HepG2 (cell line): Measurements from ENCODE around the gene ESPNL. TPM values are rescaled to one million over a fixed set of nuclear protein-coding genes. Genes with fewer than 3 reads are reported as not detected.

Experiments
- ATAC-seq: fragments of 200-7000 bp; cut with Tn5 transposase; 3 replicates; pipeline ENCODE4 v1.9.1; 2020; ENCODE audit warnings: mild to moderate bottlenecking, moderate library complexity
- BruUV-seq: library from RNA; stranded (reverse); fragments of 400-500 nt; replicated peaks from 2 replicates; lab custom pipeline; 2021; lab: Mats Ljungman, UMichigan
- CTCF ChIA-PET: fragments of 300-600 bp; formaldehyde crosslinking; extraction: SDS; loops from one replicate; lab custom pipeline; 2021; ENCODE audit warnings: low total read pairs, inconsistent platforms, low intra/inter-chr PET ratio; lab: Yijun Ruan, JAX
- POLR2A ChIA-PET: fragments of 350-600 bp; sonication (Branson Sonifier 250); formaldehyde crosslinking; loops from one replicate; lab custom pipeline; 2020; ENCODE audit warnings: antibody characterized with exemption, inconsistent platforms; lab: Yijun Ruan, JAX
- DNase-seq: peaks from one replicate; pipeline ENCODE4 v3.0.0-alpha.2; 2015; ENCODE audit warnings: low spot score
- FAIRE-seq: peaks from 3 replicates; lab custom pipeline; 2011; peaks lifted over from hg19 to GRCh38; lab: Jason Lieb, UNC
- H2AFZ ChIP-seq: one replicate; pipeline ENCODE4 v1.6.1; 2011; ENCODE audit warnings: low read length, inconsistent platforms
- H3K27ac ChIP-seq: fragments of 300-600 bp; 3 replicates; pipeline ENCODE4 v1.8.0; 2011; ENCODE audit warnings: mixed run types, mild to moderate bottlenecking, mixed read lengths, low read length, inconsistent platforms; ENCODE audit not compliant: insufficient read depth; ENCODE audit errors: extremely low read length
- H3K27me3 ChIP-seq, 2 experiments: fragments of 200-600 bp in 1 of 2; 2 replicates in 1 of 2; 3 replicates in 1 of 2; pipeline versions ENCODE4 v1.6.0 to v1.8.0; 2011; ENCODE audit warnings: low read length in 2 of 2, mild to moderate bottlenecking in 2 of 2, moderate library complexity in 2 of 2, inconsistent platforms in 1 of 2; ENCODE audit not compliant: insufficient read depth in 2 of 2, control insufficient read depth in 1 of 2
- H3K36me3 ChIP-seq, 2 experiments: fragments of 200-600 bp in 1 of 2; replicated peaks in 1 of 2; 2 replicates in 1 of 2; 3 replicates in 1 of 2; pipeline versions ENCODE4 v1.5.1 to v1.8.0; 2011; ENCODE audit warnings: low read length in 2 of 2, inconsistent platforms in 1 of 2; ENCODE audit not compliant: insufficient read depth in 2 of 2, control insufficient read depth in 1 of 2
- H3K4me1 ChIP-seq: 2 replicates; pipeline ENCODE4 v1.5.1; 2012; ENCODE audit warnings: low read length, inconsistent platforms; ENCODE audit not compliant: insufficient read depth
- H3K4me2 ChIP-seq: 2 replicates; pipeline ENCODE4 v1.6.0; 2011; ENCODE audit warnings: low read depth, low read length, inconsistent platforms
- H3K4me3 ChIP-seq, 3 experiments: fragments of 200-600 bp in 1 of 3; sonication (generic), shearing (Covaris generic) in 1 of 3; replicated peaks in 1 of 3; 2 replicates each; pipeline ENCODE4 v1.5.1; 2011 to 2016; ENCODE audit warnings: low read length in 3 of 3, inconsistent platforms in 2 of 3, low read depth in 2 of 3, mild to moderate bottlenecking in 2 of 3, control low read depth in 1 of 3, mixed read lengths in 1 of 3; ENCODE audit not compliant: insufficient read depth in 1 of 3
- H3K79me2 ChIP-seq: one replicate; pipeline ENCODE4 v1.6.1; 2011; ENCODE audit warnings: low read length, inconsistent platforms; ENCODE audit not compliant: insufficient read depth
- H3K9ac ChIP-seq: 2 replicates; pipeline ENCODE4 v1.6.0; 2011; ENCODE audit warnings: mild to moderate bottlenecking, low read depth, low read length, inconsistent platforms; ENCODE audit not compliant: insufficient read depth
- H3K9me3 ChIP-seq: 2 replicates; pipeline ENCODE4 v1.5.1; 2012; ENCODE audit warnings: mild to moderate bottlenecking, low read length
- H4K20me1 ChIP-seq: 2 replicates; pipeline ENCODE4 v1.6.0; 2011; ENCODE audit warnings: inconsistent platforms, mild to moderate bottlenecking, low read length, moderate library complexity; ENCODE audit not compliant: insufficient read depth
- SETDB1 ChIP-seq: sonication (generic); formaldehyde crosslinking; IDR thresholded peaks from 2 replicates; pipeline ENCODE4 v1.5.1; 2020; ENCODE audit warnings: missing genetic modification reagents, mild to moderate bottlenecking, borderline replicate concordance
- ZNF776 ChIP-seq: sonication (generic); formaldehyde crosslinking; IDR thresholded peaks from 2 replicates; pipeline ENCODE4 v1.4.0; 2020; ENCODE audit warnings: mild to moderate bottlenecking, missing genetic modification reagents
- WGBS: methylation state at CpG from one replicate; pipeline ENCODE4 v1.1.6; 2017; ENCODE audit warnings: low lambda C conversion rate; 5-methylcytosine and 5-hydroxymethylcytosine counted together
- in situ Hi-C: cut with HindIII; loops from 2 replicates; pipeline ENCODE4 v1.10.0; 2017; ENCODE audit warnings: low pct_unique_long_range_greater_than_20kb; ENCODE audit not compliant: extremely low pct_ligation_motif_present
- intact Hi-C: fragments of 100-400 bp; cut with micrococcal nuclease; formaldehyde crosslinking; loops from one replicate; pipeline ENCODE4 v1.10.0; 2022; ENCODE audit not compliant: unreplicated experiment
- polyA plus RNA-seq, 8 experiments: library from polyadenylated mRNA; depleted of rRNA in 3 of 8; stranded (reverse) in 7 of 8; unstranded in 1 of 8; fragments of >200 nt; fragmentation: Illumina TruSeq in 4 of 8; extraction: Trizol in 4 of 8; gene quantifications; 2 replicates each; pipeline versions ENCODE4 v1.2.1 to v1.2.3, GENCODE V29; 2011 to 2016; ENCODE audit warnings: low read depth in 4 of 8, missing spikeins in 1 of 8, mixed read lengths in 1 of 8; ENCODE audit not compliant: insufficient read depth in 1 of 8
- total RNA-seq, 5 experiments: library from RNA; depleted of rRNA; stranded (reverse); fragments of >200 nt; fragmentation: Illumina TruSeq; extraction: Trizol; gene quantifications; 2 replicates each; pipeline ENCODE4 v1.2.3, GENCODE V29; 2016; ENCODE audit warnings: low read depth in 1 of 5
- TF ChIP-seq, protein P1 (sequence below): sonication (generic); formaldehyde crosslinking; IDR thresholded peaks from 2 replicates; pipeline ENCODE4 v1.5.1; 2020; ENCODE audit warnings: mild to moderate bottlenecking, missing genetic modification reagents, moderate library complexity
- TF ChIP-seq, protein P2 (sequence below): sonication (generic); formaldehyde crosslinking; IDR thresholded peaks from 2 replicates; pipeline ENCODE4 v1.4.0; 2020; ENCODE audit warnings: mild to moderate bottlenecking, missing genetic modification reagents

ESPNL gene
- total and polyA plus RNA-seq, 2 of the 13 experiments (the other 11 are each of a cell fraction or from before 2014, with no cell fraction given) = 0.45 to 0.80 TPM

DNA sequence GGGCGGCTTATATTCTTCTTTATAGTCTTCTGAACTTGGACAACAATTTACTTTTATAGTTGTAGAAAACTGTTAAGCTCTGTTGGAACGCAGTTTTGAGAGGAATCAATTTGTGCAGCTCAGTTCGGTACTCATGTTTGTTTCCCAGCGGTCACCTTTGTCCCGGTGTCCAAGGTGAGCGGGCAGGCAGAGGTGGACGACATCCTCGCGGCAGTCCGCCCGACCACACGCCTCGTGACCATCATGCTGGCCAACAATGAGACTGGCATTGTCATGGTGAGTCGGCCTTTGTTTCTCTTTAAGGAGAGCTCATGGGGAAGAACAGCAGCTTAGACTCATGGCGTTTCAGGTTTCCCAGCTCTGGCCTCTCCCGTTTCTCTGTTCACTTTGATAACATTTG, 18.6 kb upstream of the ESPNL start:
- WGBS = 98% methylated on average over 16 of the region's 16 CpGs
- H2AFZ ChIP-seq = no peak overlapping the region
- H3K9ac ChIP-seq = no peak overlapping the region
- H3K9me3 ChIP-seq = peaks cover 7% of the 10 kb centered on the region; the same call in 1 of the 2 replicates
- ChIA-PET POLR2A (interaction anchor here (1.5 kb wide), 1 partner anchor 20 kb away, joined by 12 read pairs; the partner anchor contains the start of gene SCLY), CTCF (no interaction called here)
- in situ Hi-C loops (no loop called here), intact Hi-C loops (no loop called here)
- no peaks in the 10 kb centered on the region for H3K27me3 ChIP-seq
- H3K4me1 ChIP-seq = peaks cover 46% of the 10 kb centered on the region
- no peak overlapping the region for H3K27ac ChIP-seq
- H3K4me3 ChIP-seq = no peak overlapping the region
- FAIRE-seq = no peak
- peaks cover 27 to 45% of the 10 kb centered on the region in 2 experiments for H3K36me3 ChIP-seq
- H3K4me2 ChIP-seq = no peak overlapping the region
- no peak for ATAC-seq
- DNase-seq = no peak
- H3K79me2 ChIP-seq = peaks cover 4% of the 10 kb centered on the region
- TF ChIP-seq ZNF776 = 0 out of 2 replicates have a peak, but pooled peaks have one; percentile 29
- TF ChIP-seq, protein P1, sequence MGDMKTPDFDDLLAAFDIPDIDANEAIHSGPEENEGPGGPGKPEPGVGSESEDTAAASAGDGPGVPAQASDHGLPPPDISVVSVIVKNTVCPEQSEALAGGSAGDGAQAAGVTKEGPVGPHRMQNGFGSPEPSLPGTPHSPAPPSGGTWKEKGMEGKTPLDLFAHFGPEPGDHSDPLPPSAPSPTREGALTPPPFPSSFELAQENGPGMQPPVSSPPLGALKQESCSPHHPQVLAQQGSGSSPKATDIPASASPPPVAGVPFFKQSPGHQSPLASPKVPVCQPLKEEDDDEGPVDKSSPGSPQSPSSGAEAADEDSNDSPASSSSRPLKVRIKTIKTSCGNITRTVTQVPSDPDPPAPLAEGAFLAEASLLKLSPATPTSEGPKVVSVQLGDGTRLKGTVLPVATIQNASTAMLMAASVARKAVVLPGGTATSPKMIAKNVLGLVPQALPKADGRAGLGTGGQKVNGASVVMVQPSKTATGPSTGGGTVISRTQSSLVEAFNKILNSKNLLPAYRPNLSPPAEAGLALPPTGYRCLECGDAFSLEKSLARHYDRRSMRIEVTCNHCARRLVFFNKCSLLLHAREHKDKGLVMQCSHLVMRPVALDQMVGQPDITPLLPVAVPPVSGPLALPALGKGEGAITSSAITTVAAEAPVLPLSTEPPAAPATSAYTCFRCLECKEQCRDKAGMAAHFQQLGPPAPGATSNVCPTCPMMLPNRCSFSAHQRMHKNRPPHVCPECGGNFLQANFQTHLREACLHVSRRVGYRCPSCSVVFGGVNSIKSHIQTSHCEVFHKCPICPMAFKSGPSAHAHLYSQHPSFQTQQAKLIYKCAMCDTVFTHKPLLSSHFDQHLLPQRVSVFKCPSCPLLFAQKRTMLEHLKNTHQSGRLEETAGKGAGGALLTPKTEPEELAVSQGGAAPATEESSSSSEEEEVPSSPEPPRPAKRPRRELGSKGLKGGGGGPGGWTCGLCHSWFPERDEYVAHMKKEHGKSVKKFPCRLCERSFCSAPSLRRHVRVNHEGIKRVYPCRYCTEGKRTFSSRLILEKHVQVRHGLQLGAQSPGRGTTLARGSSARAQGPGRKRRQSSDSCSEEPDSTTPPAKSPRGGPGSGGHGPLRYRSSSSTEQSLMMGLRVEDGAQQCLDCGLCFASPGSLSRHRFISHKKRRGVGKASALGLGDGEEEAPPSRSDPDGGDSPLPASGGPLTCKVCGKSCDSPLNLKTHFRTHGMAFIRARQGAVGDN (CRISPR knock-in tag) = peak; percentile 26; the same call in 1 of the 2 replicates
- TF ChIP-seq, protein P2, sequence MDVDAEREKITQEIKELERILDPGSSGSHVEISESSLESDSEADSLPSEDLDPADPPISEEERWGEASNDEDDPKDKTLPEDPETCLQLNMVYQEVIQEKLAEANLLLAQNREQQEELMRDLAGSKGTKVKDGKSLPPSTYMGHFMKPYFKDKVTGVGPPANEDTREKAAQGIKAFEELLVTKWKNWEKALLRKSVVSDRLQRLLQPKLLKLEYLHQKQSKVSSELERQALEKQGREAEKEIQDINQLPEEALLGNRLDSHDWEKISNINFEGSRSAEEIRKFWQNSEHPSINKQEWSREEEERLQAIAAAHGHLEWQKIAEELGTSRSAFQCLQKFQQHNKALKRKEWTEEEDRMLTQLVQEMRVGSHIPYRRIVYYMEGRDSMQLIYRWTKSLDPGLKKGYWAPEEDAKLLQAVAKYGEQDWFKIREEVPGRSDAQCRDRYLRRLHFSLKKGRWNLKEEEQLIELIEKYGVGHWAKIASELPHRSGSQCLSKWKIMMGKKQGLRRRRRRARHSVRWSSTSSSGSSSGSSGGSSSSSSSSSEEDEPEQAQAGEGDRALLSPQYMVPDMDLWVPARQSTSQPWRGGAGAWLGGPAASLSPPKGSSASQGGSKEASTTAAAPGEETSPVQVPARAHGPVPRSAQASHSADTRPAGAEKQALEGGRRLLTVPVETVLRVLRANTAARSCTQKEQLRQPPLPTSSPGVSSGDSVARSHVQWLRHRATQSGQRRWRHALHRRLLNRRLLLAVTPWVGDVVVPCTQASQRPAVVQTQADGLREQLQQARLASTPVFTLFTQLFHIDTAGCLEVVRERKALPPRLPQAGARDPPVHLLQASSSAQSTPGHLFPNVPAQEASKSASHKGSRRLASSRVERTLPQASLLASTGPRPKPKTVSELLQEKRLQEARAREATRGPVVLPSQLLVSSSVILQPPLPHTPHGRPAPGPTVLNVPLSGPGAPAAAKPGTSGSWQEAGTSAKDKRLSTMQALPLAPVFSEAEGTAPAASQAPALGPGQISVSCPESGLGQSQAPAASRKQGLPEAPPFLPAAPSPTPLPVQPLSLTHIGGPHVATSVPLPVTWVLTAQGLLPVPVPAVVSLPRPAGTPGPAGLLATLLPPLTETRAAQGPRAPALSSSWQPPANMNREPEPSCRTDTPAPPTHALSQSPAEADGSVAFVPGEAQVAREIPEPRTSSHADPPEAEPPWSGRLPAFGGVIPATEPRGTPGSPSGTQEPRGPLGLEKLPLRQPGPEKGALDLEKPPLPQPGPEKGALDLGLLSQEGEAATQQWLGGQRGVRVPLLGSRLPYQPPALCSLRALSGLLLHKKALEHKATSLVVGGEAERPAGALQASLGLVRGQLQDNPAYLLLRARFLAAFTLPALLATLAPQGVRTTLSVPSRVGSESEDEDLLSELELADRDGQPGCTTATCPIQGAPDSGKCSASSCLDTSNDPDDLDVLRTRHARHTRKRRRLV (CRISPR knock-in tag) = no peak
- 0 out of 2 replicates have a peak, but pooled peaks have one; percentile 27 for TF ChIP-seq SETDB1 (CRISPR knock-in tag)
- no TSS peak for BruUV-seq
- H4K20me1 ChIP-seq = no peaks in the 10 kb centered on the region
